Left ventricle myocardium superior (tissue), 1 donor: ENCODE data around the gene DNAAF1. TPM values are rescaled to one million over a fixed set of nuclear protein-coding genes. Genes with fewer than 3 reads are reported as not detected.
"Not testable (repeated sequence)": the region's sequence is repeated elsewhere in the genome, so short reads cannot be mapped to it uniquely, and the experiment has no call there.

Experiments used
- ATAC-seq: fragments of 200-7000 bp; cut with Tn5 transposase; one replicate; pipeline ENCODE4 v1.9.1; 2020; ENCODE audit warnings: mild to moderate bottlenecking, moderate library complexity
- DNase-seq: peaks from one replicate; pipeline ENCODE4 v3.0.0-alpha.2; 2020
- intact Hi-C: fragments of 100-400 bp; cut with micrococcal nuclease; formaldehyde crosslinking; loops from one replicate; pipeline ENCODE4 v1.11.0; 2022
- long read RNA-seq: library from polyadenylated mRNA; unstranded; transcript quantifications from one replicate; pipeline ENCODE4 v2.0.0, GENCODE V29; 2021
- total RNA-seq: library from RNA; stranded (reverse); fragmentation: NEBNext Ultra II Directional; extraction: Animal tissue kit (Norgen Biotek cat#: 25700); gene quantifications from one replicate; pipeline ENCODE4 v1.2.1, GENCODE V29; 2021
- donor health status: DM: no; HTN: yes; CAD: no; lungs with severe emphysema.

DNAAF1 gene
- not detected for total RNA-seq
- long read RNA-seq: 0 reads

DNA sequence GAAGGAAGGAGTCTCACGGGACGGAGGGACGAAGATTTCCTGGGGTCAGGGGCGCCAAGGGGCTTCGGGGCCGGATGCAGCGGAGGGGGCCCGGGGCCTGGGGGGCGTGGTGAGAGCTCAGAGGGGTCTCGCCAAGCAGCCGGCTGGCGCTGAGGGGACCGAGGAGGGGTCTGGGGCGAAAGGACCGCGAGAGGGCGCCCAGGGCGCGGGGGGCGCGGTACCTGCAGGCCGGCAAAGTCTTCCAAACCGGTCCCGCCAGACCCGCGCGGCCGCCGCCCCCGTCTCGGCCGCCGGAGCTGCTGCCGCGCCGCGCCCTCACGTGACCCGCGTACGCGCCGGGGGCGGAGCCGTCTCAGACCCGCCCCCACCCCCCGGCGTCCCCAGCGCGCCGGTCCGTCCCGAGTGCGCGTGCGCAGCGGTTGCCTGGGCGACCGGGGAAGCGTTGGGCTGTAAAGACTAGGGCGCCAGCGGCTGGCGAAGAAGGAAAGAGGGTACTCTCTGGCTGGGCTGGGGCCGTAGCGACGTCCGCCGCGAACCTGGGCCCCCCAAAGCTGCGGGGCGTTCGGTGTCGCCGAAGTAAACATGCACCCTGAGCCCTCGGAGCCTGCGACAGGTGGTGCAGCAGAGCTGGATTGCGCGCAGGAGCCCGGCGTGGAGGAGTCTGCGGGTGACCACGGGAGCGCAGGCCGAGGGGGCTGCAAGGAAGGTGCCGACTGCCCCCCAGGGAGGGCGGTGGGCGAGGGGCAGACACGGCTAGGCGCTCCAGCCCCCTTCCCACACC, at the start of gene DNAAF1, which contains the start of gene HSDL1:
TSS of gene DNAAF1 (plus strand) at position 450 of the 781 bp plus-strand sequence. CDS start at position 583, 133 bp downstream.
TSS of gene HSDL1 (minus strand) at position 319 of the 781 bp plus-strand sequence. CDS start 13,856 bp downstream, outside the sequence.
- intact Hi-C loops: no loop called here
- ATAC-seq: peak; percentile 96
- peak; percentile 95 for DNase-seq

- peak; percentile 62 for ATAC-seq
- intact Hi-C loops: no loop called here
- DNase-seq: peak; percentile 63
Observed at GRCh38 chr16:84095466-84095865, 49.6 kb upstream of the DNAAF1 start.

- intact Hi-C loops: no loop called here
- ATAC-seq (peak; percentile 17), DNase-seq (no peak)
Observed at GRCh38 chr16:84096447-84097005, 48.6 kb upstream of the DNAAF1 start.

DNA sequence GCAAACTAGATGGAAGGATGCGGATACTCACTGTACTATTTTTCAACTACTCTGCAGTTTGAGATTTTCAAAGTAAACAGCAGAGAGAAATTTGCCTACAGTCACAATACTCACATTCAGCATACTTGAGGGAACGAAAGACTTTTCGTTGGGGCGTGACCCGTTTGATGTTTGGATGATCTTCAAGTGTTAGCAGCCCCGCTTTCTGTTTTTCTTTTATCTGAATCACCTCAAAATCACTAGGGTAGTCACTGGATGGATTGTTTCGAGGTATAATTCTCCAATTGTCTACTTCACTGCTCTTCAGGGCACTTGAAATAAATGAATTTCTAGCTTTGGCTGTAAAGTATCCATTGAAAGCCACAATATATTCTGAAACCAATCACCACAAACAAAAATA, 46.2 kb upstream of the DNAAF1 start:
- intact Hi-C loops: no loop called here
- DNase-seq (no peak), ATAC-seq (no peak)

DNA sequence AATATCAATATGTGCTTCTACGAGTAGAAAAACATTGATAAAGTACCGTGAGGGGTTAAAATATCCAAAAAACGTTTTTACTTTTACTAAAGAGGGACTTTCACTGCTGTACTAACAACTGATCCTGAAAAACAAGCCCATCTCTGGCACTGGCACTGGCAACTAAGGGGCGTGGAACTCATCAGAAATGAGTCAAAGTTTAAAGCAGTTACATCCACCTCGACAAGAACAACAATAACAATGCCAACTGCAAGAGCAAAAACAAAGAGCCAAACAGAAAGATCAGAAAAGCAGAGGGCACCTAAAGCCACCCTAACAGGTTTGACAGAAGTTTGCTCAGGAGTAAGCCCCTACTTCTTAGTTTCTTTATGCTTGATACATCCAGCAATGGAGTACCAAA, 41.4 kb upstream of the DNAAF1 start:
- DNase-seq (no peak), ATAC-seq (no peak)
- intact Hi-C loops: no loop called here

DNA sequence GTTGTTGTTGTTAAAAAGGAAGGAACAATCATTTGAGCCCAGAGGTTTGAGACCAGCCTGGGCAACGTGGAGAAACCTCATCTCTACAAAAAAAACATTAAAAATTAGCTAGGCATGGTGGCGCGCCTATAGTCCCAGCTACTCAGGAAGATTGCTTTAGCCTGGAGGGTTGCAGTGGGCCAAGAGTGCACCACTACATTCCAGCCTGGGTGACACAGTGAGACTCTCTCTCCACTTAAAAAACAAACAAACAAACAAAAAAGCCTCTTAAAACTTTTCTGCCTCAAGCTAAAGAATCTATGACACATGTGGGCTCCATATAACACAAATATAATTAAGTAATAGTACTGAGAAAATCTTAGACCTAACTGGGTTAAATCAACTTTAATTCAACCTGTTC, 40.9 kb upstream of the DNAAF1 start:
- intact Hi-C loops: no loop called here
- ATAC-seq: no peak
- DNase-seq: no peak

DNA sequence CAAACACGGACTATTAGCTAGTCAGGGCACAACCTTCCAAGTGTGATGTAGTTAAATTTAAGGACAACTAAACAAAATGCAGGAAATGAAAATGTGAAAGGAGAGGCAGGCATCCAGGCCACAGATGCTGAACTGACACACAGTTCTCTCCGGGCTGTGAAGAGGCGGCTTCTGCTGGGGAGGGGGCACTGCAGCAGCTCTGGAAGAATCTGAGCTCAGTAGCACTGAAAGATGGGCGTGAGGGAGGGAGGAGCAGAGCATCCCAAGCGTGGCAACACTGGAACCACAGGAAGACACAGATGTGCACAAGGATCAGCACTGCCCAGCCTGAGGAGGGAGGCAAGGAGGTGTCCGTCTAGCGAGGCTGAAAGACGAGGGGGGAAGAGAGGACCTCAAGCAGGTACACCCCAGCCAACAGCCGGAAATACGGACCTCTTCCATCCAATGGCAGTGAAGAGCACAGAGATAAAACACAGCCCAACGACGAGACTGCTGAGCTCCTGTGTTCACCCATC, 39.8 kb upstream of the DNAAF1 start:
- no peak for ATAC-seq
- intact Hi-C loops: no loop called here
- no peak for DNase-seq

- peak; percentile 20 for ATAC-seq
- intact Hi-C loops: no loop called here
- no peak for DNase-seq
Observed at GRCh38 chr16:84105948-84106740, 39.0 kb upstream of the DNAAF1 start.

GRCh38 chr16:84107921-84108320, 37.2 kb upstream of the DNAAF1 start:
- ATAC-seq: no peak
- no peak for DNase-seq
- intact Hi-C loops: no loop called here

DNA sequence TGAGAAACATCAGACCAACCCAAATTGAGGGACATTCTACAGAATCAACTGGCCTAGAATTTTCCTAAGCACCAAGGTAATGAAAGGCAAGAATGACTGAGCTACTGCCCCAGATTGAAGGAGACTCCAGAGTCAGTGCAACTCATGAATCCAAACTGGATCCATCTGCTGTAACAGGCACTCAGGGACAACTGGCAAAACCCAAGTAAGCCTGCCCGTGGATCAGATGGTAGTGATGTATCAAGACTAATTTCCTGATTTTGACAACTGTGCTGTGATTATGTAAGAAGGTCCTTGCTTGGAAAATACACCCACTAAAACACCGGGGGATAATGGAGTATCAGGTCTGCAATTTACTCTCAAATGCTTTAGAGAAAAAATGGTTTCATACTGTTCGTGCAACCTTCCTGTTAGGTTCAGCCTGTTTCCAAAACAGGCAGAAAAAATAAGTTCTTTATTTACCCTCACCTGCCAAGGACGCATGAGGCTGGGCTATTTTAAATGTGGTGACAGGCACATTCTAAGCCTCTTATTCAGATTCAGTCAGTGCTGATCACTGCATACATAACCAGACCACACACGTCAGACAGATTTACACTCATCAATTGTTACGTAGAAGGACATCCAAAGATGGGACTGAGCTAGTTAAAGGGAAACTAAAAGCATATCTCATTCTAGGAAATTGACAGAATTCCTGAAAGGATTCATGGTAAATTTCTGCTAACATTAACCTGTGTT, 35.3 kb upstream of the DNAAF1 start:
- ATAC-seq: peak; percentile 86
- intact Hi-C loops: no loop called here
- no peak for DNase-seq

- no peak for ATAC-seq
- no peak for DNase-seq
- intact Hi-C loops: no loop called here
Observed at GRCh38 chr16:84110527-84110926, 34.6 kb upstream of the DNAAF1 start.

- ATAC-seq (no peak), DNase-seq (no peak)
- intact Hi-C loops: no loop called here
Observed at GRCh38 chr16:84111525-84111924, 33.6 kb upstream of the DNAAF1 start.

GRCh38 chr16:84111949-84112348, 33.2 kb upstream of the DNAAF1 start:
- not testable (repeated sequence) for ATAC-seq

GRCh38 chr16:84115919-84116719, 29.0 kb upstream of the DNAAF1 start:
- DNase-seq: no peak
- intact Hi-C loops: no loop called here
- ATAC-seq: peak; percentile 6

More at GRCh38 chr16:84111949-84112348, 33.2 kb upstream of the DNAAF1 start:
- DNase-seq, intact Hi-C loops: not testable (repeated sequence)

DNA sequence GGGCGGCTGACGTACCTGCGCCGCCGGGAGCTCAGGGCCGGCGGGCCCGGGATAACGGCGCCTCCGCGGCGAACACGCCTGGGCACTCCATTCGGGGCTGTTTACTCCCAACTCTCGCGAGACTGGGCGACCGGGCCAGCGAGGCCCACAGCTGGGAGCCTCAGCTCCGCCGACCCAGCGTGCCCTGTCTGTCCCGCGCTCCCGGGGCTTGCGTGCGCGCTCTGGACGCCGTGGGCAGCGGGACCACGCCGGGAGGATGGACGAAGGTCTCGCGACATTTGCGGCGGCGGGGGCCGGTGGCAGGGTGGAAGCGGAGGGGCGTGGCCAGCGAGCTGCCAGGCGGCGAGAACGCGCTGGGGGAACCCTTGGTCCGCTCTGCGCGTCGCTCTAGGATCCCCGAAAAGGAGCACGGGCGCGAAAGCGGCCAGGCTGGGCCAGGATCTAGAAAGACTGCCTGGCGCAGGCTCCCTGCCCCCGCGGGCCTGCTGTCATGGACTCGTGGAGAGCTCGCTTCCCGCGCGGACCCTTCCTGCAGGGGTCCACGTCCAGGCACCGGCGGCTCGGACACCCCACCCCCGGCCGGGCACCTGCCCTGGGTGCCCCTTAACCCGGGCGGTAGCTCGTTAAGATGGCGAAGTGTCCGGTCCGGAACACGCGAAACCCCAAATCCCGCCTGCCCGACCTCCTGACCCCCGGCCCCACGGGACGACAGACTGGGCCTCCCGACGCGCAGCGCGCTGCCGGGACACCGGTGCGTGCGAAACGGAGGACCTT, 28.2 kb upstream of the DNAAF1 start, which contains the start of gene MBTPS1:
TSS of gene MBTPS1 (minus strand) at position 223 of the 774 bp plus-strand sequence. CDS start 15,159 bp downstream, outside the sequence.
- DNase-seq (peak; percentile 100), ATAC-seq (peak; percentile 98)
- intact Hi-C loops: no loop called here

DNA sequence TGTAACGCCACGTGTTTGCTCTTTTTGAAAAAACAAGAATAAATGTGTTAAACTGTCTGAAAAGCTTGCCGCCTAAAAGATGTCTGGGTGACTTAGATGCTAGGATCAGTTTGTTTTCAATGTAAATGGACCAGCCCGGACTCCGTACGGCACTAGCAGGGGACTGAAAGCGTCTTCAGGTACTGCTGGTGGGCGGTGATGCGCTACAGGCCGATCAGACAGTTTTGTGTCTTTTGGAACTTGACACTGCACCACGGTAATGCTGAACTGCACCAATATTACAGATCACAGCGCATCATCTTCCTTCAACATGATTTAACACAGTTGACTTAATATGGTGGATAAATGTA, 27.6 kb upstream of the DNAAF1 start:
- ATAC-seq: peak; percentile 9
- intact Hi-C loops: no loop called here
- DNase-seq: no peak

DNA sequence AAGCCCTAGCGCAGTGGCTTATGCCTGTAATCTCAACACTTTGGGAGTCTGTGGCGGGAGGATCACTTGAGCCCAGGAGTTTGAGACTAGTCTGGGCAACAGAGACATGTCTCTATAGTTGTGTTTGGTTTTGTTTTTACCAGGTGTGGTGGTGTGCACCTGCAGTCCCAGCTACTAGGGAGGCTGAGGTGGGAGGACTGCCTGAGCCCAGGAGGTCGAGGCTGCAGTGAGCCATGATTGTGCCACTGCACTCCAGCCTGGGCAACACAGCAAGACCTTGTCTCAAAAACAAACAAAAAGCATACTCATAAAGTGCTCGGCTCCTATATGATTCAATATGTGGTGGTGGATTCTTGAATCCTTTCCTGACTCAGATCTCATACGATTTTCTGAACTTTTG, 26.8 kb upstream of the DNAAF1 start:
- DNase-seq, intact Hi-C loops, ATAC-seq: not testable (repeated sequence)
